ENCODE data around the gene RECQL. TPM values are rescaled to one million over a fixed set of nuclear protein-coding genes. Genes with fewer than 3 reads are reported as not detected.

Gene RECQL
- polyA plus RNA-seq, 3 donors = 16.0 to 21.7 (median 18.6) TPM

DNA sequence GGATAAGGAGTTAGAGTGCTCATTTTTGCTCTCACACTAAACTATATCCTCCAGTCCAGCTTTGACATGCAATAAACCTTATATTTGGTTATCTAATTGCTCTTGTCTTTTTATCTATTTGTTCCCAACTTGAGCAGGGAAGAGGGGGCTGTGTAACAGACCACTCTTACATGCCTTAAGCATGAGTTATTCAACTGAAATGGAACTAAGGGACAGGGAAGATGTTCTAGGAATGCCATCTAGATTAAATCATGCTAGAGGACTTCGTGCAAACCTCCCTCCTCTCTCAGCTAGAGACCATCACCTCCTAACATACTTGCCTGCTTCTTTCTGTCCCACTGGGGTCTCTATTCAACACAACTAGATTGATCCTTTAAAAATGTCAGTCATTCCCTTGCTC lies 45.3 kb upstream of the RECQL start:
- H3K4me1 Mint-ChIP-seq = no peaks in the 10 kb centered on the region
- no peaks in the 10 kb centered on the region for H3K27me3 ChIP-seq (ENCODE audit: control insufficient read depth in 2 of 2, insufficient read depth in 2 of 2, low read length in 2 of 2)
- no peaks in the 10 kb centered on the region for H3K4me1 ChIP-seq (ENCODE audit: control insufficient read depth in 1 of 2, insufficient read depth in 2 of 2, low read length in 2 of 2)
- H3K27ac ChIP-seq (ENCODE audit: low read depth in 1 of 2, low read length in 2 of 2) = no peak overlapping the region
- no peak overlapping the region for H3K4me3 ChIP-seq (replicated peaks in 1 of 3; ENCODE audit: low read depth in 2 of 3, low read length in 3 of 3)
- H3K36me3 Mint-ChIP-seq = no peaks in the 10 kb centered on the region
- no peaks in the 10 kb centered on the region for H3K36me3 ChIP-seq (replicated peaks in 1 of 2; ENCODE audit: control insufficient read depth in 1 of 2, insufficient read depth in 2 of 2, low read length in 2 of 2)
- H2AFZ ChIP-seq (ENCODE audit: insufficient read depth, low read depth, low read length, poor library complexity, severe bottlenecking) = no peak overlapping the region
- no peak overlapping the region for H3K9ac ChIP-seq (ENCODE audit: insufficient read depth, low read length, poor library complexity, severe bottlenecking)
- intact Hi-C loops (cut with micrococcal nuclease) = no loop called here
- H3K27ac Mint-ChIP-seq = no peak overlapping the region
- no peaks in the 10 kb centered on the region for H3K79me2 ChIP-seq (ENCODE audit: insufficient read depth, low read length)
- no peaks in the 10 kb centered on the region for H3K9me3 ChIP-seq (replicated peaks in 1 of 2; ENCODE audit: control insufficient read depth in 1 of 2, insufficient read depth in 1 of 2, low read length in 2 of 2)
- no peak overlapping the region for H3K4me2 ChIP-seq (replicated peaks; ENCODE audit: extremely low read depth, low read length, poor library complexity, severe bottlenecking)
- no peaks in the 10 kb centered on the region for H3K9me3 Mint-ChIP-seq
- no peaks in the 10 kb centered on the region for H4K20me1 ChIP-seq (ENCODE audit: insufficient read depth, low read length)
- TF ChIP-seq, protein P1, sequence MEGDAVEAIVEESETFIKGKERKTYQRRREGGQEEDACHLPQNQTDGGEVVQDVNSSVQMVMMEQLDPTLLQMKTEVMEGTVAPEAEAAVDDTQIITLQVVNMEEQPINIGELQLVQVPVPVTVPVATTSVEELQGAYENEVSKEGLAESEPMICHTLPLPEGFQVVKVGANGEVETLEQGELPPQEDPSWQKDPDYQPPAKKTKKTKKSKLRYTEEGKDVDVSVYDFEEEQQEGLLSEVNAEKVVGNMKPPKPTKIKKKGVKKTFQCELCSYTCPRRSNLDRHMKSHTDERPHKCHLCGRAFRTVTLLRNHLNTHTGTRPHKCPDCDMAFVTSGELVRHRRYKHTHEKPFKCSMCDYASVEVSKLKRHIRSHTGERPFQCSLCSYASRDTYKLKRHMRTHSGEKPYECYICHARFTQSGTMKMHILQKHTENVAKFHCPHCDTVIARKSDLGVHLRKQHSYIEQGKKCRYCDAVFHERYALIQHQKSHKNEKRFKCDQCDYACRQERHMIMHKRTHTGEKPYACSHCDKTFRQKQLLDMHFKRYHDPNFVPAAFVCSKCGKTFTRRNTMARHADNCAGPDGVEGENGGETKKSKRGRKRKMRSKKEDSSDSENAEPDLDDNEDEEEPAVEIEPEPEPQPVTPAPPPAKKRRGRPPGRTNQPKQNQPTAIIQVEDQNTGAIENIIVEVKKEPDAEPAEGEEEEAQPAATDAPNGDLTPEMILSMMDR (IDR thresholded peaks at IDR 0.05) = no peak
- H3K4me3 Mint-ChIP-seq = no peak overlapping the region
- H3K27me3 Mint-ChIP-seq (ENCODE audit: low read depth in 3 of 3) = no peaks in the 10 kb centered on the region
- no CpG with 5 or more reads among the region's 1 CpG for WGBS (ENCODE audit: insufficient coverage)
- no peak for DNase-seq

DNA sequence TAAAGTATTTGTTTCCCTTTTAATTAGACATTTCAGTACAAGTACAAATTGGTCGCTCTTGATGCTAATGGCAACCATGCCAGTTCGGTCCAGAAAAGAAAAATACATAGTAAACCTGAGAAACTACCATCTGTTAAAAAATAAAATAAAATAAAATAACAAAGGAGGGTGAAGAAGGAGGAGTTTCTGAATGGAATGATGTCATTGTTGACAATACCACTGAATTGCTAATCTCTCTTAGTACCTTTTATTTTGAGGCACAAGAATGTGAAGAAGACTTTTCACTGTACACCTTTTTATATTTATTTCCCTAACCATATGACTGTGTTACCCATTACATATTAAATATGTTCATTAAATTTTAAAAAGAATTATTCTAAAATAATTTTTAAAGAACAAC lies 44.1 kb upstream of the RECQL start:
- no peaks in the 10 kb centered on the region for H3K9me3 Mint-ChIP-seq

More for the DNA sequence above, 44.1 kb upstream of the RECQL start:
- no peaks in the 10 kb centered on the region for H3K27me3 Mint-ChIP-seq (ENCODE audit: low read depth in 3 of 3)
- intact Hi-C loops (cut with micrococcal nuclease) = no loop called here
- Histone ChIP-seq H3K27ac (ENCODE audit: low read depth in 1 of 2, low read length in 2 of 2) (no peak overlapping the region), H3K36me3 (replicated peaks in 1 of 2; ENCODE audit: control insufficient read depth in 1 of 2, insufficient read depth in 2 of 2, low read length in 2 of 2) (no peaks in the 10 kb centered on the region), H3K9me3 (replicated peaks in 1 of 2; ENCODE audit: control insufficient read depth in 1 of 2, insufficient read depth in 1 of 2, low read length in 2 of 2) (no peaks in the 10 kb centered on the region), H3K4me2 (replicated peaks; ENCODE audit: extremely low read depth, low read length, poor library complexity, severe bottlenecking) (no peak overlapping the region), H3K4me3 (replicated peaks in 1 of 3; ENCODE audit: low read depth in 2 of 3, low read length in 3 of 3) (no peak overlapping the region), H3K27me3 (ENCODE audit: control insufficient read depth in 2 of 2, insufficient read depth in 2 of 2, low read length in 2 of 2) (no peaks in the 10 kb centered on the region), H2AFZ (ENCODE audit: insufficient read depth, low read depth, low read length, poor library complexity, severe bottlenecking) (no peak overlapping the region), H3K9ac (ENCODE audit: insufficient read depth, low read length, poor library complexity, severe bottlenecking) (no peak overlapping the region), H3K4me1 (ENCODE audit: control insufficient read depth in 1 of 2, insufficient read depth in 2 of 2, low read length in 2 of 2) (no peaks in the 10 kb centered on the region), H4K20me1 (ENCODE audit: insufficient read depth, low read length) (no peaks in the 10 kb centered on the region), H3K79me2 (ENCODE audit: insufficient read depth, low read length) (no peaks in the 10 kb centered on the region)
- H3K27ac Mint-ChIP-seq = no peak overlapping the region
- no peak for DNase-seq
- no peaks in the 10 kb centered on the region for H3K36me3 Mint-ChIP-seq
- no CpG with 5 or more reads among the region's 2 CpGs for WGBS (ENCODE audit: insufficient coverage)
- no peak overlapping the region for H3K4me3 Mint-ChIP-seq
- no peaks in the 10 kb centered on the region for H3K4me1 Mint-ChIP-seq
- TF ChIP-seq, protein P1 (IDR thresholded peaks at IDR 0.05) = no peak

Measured in CD14-positive monocyte (primary cell).